ENCODE results near the gene GAPT. TPM values are rescaled to one million over a fixed set of nuclear protein-coding genes. Genes with fewer than 3 reads are reported as not detected.

The GAPT gene
- polyA plus RNA-seq, 1 of the 3 experiments (the other 2 are of a cell fraction): not detected

DNA sequence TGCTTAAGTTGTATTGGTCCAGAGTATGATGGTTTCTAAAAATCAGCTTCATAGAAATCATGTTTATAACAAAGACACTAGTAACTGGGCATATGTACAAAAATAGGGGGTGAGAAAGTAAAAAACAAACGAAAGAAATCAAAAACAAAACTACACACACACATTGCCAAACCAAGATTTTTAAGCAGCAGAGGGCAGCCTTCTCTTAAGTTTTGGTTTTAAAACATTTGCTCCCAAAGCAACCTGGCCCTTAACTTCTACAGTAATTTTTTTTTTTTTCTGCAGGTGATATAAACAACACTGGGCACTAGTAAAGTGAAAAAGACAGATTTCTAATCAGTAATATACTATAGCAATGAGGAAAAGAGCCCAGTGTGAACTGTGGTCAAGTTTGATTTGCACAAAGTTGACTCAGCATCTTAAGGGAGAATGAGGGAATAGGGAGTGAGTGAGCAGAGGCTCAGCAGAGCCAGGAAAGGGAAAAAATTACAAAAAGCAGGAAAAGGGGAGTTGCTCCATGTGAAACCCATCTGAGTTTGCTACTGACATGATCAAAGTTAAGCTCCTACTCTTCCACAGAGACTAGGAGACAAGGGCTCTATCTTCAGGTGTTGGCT, 13.4 kb upstream of the GAPT start:
- no peaks in the 10 kb centered on the region for H3K36me3 ChIP-seq (replicated peaks in 1 of 2; ENCODE audit: control insufficient read depth in 1 of 2, insufficient read depth in 2 of 2, low read length in 1 of 2)
- TF ChIP-seq, protein P1, sequence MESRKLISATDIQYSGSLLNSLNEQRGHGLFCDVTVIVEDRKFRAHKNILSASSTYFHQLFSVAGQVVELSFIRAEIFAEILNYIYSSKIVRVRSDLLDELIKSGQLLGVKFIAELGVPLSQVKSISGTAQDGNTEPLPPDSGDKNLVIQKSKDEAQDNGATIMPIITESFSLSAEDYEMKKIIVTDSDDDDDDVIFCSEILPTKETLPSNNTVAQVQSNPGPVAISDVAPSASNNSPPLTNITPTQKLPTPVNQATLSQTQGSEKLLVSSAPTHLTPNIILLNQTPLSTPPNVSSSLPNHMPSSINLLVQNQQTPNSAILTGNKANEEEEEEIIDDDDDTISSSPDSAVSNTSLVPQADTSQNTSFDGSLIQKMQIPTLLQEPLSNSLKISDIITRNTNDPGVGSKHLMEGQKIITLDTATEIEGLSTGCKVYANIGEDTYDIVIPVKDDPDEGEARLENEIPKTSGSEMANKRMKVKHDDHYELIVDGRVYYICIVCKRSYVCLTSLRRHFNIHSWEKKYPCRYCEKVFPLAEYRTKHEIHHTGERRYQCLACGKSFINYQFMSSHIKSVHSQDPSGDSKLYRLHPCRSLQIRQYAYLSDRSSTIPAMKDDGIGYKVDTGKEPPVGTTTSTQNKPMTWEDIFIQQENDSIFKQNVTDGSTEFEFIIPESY (IDR thresholded peaks at IDR 0.05; ENCODE audit: borderline replicate concordance, low read depth): no peak
- TF ChIP-seq POLR2AphosphoS5 (IDR thresholded peaks at IDR 0.05; ENCODE audit: low read depth, low read length) (no peak), EZH2phosphoT487 (IDR thresholded peaks at IDR 0.05; ENCODE audit: borderline replicate concordance, low read depth) (no peak), CHD2 (IDR thresholded peaks at IDR 0.05; ENCODE audit: low read length, partially characterized antibody) (no peak), MEF2A (IDR thresholded peaks at IDR 0.05; ENCODE audit: borderline replicate concordance, low read depth) (no peak), NRF1 (IDR thresholded peaks at IDR 0.05; ENCODE audit: low read depth, low read length) (no peak), SMC3 (IDR thresholded peaks at IDR 0.05; ENCODE audit: low read depth, low read length) (peak; percentile 27; the same call in 1 of the 2 replicates), RAD21 (IDR thresholded peaks at IDR 0.05; ENCODE audit: low read length) (peak; percentile 65), TCF12 (IDR thresholded peaks at IDR 0.05) (no peak), TAF1 (IDR thresholded peaks at IDR 0.05; ENCODE audit: borderline replicate concordance, low read depth, low read length) (no peak), JUND (IDR thresholded peaks at IDR 0.05) (no peak), NFIC (IDR thresholded peaks at IDR 0.05; ENCODE audit: borderline replicate concordance) (no peak), SIN3A (IDR thresholded peaks at IDR 0.05; ENCODE audit: borderline replicate concordance, low read depth, low read length) (no peak), EP300 (IDR thresholded peaks at IDR 0.05; ENCODE audit: borderline replicate concordance in 1 of 2, low read depth in 1 of 2, low read length in 1 of 2) (no peak), FOSL2 (IDR thresholded peaks at IDR 0.05; ENCODE audit: borderline replicate concordance, low read depth) (no peak), GATA2 (CRISPR knock-in tag; IDR thresholded peaks at IDR 0.05) (no peak)
- TF ChIP-seq, protein P2, sequence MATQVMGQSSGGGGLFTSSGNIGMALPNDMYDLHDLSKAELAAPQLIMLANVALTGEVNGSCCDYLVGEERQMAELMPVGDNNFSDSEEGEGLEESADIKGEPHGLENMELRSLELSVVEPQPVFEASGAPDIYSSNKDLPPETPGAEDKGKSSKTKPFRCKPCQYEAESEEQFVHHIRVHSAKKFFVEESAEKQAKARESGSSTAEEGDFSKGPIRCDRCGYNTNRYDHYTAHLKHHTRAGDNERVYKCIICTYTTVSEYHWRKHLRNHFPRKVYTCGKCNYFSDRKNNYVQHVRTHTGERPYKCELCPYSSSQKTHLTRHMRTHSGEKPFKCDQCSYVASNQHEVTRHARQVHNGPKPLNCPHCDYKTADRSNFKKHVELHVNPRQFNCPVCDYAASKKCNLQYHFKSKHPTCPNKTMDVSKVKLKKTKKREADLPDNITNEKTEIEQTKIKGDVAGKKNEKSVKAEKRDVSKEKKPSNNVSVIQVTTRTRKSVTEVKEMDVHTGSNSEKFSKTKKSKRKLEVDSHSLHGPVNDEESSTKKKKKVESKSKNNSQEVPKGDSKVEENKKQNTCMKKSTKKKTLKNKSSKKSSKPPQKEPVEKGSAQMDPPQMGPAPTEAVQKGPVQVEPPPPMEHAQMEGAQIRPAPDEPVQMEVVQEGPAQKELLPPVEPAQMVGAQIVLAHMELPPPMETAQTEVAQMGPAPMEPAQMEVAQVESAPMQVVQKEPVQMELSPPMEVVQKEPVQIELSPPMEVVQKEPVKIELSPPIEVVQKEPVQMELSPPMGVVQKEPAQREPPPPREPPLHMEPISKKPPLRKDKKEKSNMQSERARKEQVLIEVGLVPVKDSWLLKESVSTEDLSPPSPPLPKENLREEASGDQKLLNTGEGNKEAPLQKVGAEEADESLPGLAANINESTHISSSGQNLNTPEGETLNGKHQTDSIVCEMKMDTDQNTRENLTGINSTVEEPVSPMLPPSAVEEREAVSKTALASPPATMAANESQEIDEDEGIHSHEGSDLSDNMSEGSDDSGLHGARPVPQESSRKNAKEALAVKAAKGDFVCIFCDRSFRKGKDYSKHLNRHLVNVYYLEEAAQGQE (IDR thresholded peaks at IDR 0.05; ENCODE audit: low read depth, low read length): no peak
- TF ChIP-seq, protein P3, sequence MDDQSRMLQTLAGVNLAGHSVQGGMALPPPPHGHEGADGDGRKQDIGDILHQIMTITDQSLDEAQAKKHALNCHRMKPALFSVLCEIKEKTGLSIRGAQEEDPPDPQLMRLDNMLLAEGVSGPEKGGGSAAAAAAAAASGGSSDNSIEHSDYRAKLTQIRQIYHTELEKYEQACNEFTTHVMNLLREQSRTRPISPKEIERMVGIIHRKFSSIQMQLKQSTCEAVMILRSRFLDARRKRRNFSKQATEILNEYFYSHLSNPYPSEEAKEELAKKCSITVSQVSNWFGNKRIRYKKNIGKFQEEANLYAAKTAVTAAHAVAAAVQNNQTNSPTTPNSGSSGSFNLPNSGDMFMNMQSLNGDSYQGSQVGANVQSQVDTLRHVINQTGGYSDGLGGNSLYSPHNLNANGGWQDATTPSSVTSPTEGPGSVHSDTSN (IDR thresholded peaks at IDR 0.05): no peak
- TF ChIP-seq, protein P4, sequence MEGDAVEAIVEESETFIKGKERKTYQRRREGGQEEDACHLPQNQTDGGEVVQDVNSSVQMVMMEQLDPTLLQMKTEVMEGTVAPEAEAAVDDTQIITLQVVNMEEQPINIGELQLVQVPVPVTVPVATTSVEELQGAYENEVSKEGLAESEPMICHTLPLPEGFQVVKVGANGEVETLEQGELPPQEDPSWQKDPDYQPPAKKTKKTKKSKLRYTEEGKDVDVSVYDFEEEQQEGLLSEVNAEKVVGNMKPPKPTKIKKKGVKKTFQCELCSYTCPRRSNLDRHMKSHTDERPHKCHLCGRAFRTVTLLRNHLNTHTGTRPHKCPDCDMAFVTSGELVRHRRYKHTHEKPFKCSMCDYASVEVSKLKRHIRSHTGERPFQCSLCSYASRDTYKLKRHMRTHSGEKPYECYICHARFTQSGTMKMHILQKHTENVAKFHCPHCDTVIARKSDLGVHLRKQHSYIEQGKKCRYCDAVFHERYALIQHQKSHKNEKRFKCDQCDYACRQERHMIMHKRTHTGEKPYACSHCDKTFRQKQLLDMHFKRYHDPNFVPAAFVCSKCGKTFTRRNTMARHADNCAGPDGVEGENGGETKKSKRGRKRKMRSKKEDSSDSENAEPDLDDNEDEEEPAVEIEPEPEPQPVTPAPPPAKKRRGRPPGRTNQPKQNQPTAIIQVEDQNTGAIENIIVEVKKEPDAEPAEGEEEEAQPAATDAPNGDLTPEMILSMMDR (IDR thresholded peaks at IDR 0.05): peak; percentile 43
- no peak overlapping the region for H2AFZ ChIP-seq (ENCODE audit: low read depth)
- no peak overlapping the region for H3K4me3 ChIP-seq (ENCODE audit: low read depth in 2 of 2, low read length in 1 of 2)
- CTCF ChIA-PET: interaction anchor here (0.6 to 6.0 kb wide), 18 partner anchors 9 to 758 kb away, joined by 3 to 55 read pairs (median 4); no protein-coding TSS in a partner anchor
- no peak overlapping the region for H3K4me2 ChIP-seq
- WGBS (ENCODE audit: low lambda C conversion rate): 32% methylated on average over 1 of the region's 1 CpG
- H3K27me3 ChIP-seq (ENCODE audit: insufficient read depth): no peaks in the 10 kb centered on the region
- no peaks in the 10 kb centered on the region for H3K9me2 ChIP-seq
- no peaks in the 10 kb centered on the region for H3F3A ChIP-seq (replicated peaks; ENCODE audit: insufficient read depth)
- no peak overlapping the region for H3K9ac ChIP-seq
- H3K27ac ChIP-seq (ENCODE audit: low read depth in 2 of 2, low read length in 1 of 2): no peak overlapping the region
- H3K4me1 ChIP-seq (ENCODE audit: control insufficient read depth in 1 of 2, insufficient read depth in 2 of 2, low read depth in 1 of 2, low read length in 1 of 2): no peaks in the 10 kb centered on the region
- no peak for DNase-seq
- no peaks in the 10 kb centered on the region for H3K9me3 ChIP-seq
- no peaks in the 10 kb centered on the region for H3K79me2 ChIP-seq (ENCODE audit: insufficient read depth)
- POLR2A ChIA-PET: no interaction called here
- no peaks in the 10 kb centered on the region for H4K20me1 ChIP-seq (ENCODE audit: insufficient read depth)

Measured in SK-N-SH (cell line).